Measurements from ENCODE around the gene ZSCAN9.

Gene ZSCAN9

DNA sequence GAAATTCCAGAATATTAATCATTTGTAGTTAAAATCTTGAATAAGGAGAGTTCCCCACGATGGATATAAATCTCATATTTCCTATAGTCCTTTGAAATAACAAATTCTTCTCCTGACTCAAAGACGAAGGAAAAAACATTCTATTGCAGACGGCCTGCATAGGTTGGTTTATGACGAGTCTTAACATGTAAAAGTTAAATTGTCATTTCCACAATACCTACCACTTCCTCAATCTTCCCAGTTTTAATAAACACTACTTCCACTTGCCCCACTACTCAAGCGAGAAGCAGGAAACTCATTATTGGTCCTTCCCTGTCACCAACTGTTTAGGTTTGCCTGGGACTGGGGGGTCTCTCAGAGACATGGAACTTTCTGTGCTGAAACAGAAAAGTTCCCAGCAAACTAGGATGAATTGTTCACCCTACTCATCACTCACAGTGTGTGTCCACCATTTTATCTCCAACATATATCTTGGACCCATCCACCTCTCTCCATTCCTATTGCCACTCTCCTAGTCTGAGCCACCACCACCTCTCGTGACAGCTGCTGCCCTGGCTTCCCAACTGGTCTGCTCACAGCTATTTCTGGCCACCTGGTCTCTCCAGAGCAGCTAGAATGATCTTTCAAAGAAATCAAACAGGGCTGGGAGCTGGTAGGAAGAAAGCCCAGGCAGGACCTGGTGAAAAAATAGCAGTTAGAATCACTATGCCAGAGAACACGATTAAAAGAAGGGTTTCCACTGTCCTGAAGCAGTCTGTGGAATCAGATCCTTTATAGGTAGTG lies 15.1 kb upstream of the ZSCAN9 start:
- Histone ChIP-seq H3K9ac (ENCODE audit: low read length) (no peak overlapping the region), H3K4me1 (ENCODE audit: control insufficient read depth, insufficient read depth, low read length) (peaks cover 22% of the 10 kb centered on the region), H3K27me3 (ENCODE audit: control insufficient read depth, insufficient read depth, low read length) (peaks cover 88% of the 10 kb centered on the region), H3K9me3 (ENCODE audit: control insufficient read depth, low read length) (no peaks in the 10 kb centered on the region), H3K4me3 (ENCODE audit: low read length) (no peak overlapping the region), H3K36me3 (ENCODE audit: control insufficient read depth, insufficient read depth, low read length) (no peaks in the 10 kb centered on the region)

DNA sequence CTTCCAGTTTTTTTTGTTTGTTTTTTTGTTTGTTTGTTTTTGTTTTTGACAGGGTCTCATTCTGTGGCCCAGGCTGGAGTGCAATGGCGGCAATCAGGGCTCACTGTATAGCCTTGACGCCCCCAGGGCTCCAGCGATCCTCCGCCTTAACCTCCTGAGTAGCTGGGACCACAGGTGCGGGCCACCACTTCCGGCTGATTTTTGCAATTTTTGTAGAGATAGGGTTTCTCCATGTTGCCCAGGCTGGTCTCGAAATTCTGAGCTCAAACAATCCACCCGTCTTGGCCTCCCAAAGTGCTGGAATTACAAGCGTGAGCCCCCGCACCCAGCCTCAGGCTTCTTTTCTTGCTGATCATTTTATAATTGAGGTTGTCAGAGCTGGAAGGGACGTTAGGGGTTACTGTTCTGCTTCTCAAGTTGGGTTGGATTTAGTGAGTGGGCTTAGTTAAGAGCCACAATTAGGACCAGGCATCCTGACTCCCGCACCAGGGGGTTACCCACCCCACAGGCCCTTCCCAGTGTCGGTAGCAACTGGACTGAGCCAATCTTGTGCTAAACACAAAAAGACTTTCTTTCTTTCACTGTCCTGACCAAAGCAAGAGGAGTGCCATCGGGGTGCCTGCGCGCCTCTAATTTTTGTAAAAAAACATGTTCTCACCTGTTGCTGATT lies 13.1 kb upstream of the ZSCAN9 start:
- H3K9me3 ChIP-seq (ENCODE audit: control insufficient read depth, low read length): no peaks in the 10 kb centered on the region
- peaks cover 20% of the 10 kb centered on the region for H3K4me1 ChIP-seq (ENCODE audit: control insufficient read depth, insufficient read depth, low read length)
- H3K36me3 ChIP-seq (ENCODE audit: control insufficient read depth, insufficient read depth, low read length): no peaks in the 10 kb centered on the region
- peaks cover 86% of the 10 kb centered on the region for H3K27me3 ChIP-seq (ENCODE audit: control insufficient read depth, insufficient read depth, low read length)
- H3K9ac ChIP-seq (ENCODE audit: low read length): no peak overlapping the region
- no peak overlapping the region for H3K4me3 ChIP-seq (ENCODE audit: low read length)

DNA sequence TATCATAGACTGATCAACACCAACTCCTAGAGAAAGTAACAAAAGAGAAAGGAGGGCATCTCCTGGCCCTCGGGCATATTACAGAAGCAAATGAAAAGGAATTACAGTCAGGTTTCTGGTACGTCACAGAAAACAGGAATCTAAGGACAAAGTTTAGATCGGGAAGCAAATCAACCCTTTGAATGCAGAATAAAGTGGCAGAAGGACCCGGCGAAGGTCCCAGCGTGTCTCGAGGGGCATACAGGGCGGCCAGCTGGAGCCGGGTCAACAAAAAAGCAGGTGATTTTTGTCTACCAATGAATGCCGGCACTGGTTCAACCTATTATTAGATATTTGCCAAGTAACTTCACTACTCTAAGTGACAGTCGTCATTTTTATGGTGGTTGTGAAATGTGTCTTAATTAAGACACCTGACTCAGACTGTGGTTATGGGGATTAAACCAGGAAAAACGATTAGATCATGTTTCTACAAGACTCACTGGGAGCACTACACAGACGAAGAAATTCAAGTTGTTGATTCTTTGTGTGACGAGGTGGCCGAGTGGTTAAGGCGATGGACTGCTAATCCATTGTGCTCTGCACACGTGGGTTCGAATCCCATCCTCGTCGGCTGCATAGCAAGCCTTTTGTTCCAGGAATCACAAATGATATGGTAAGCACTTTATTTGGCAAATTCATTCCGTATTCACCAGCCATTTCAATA lies 12.4 kb upstream of the ZSCAN9 start:
- peaks cover 79% of the 10 kb centered on the region for H3K27me3 ChIP-seq (ENCODE audit: control insufficient read depth, insufficient read depth, low read length)
- no peak overlapping the region for H3K9ac ChIP-seq (ENCODE audit: low read length)
- peaks cover 13% of the 10 kb centered on the region for H3K4me1 ChIP-seq (ENCODE audit: control insufficient read depth, insufficient read depth, low read length)
- no peaks in the 10 kb centered on the region for H3K9me3 ChIP-seq (ENCODE audit: control insufficient read depth, low read length)
- no peak overlapping the region for H3K4me3 ChIP-seq (ENCODE audit: low read length)
- H3K36me3 ChIP-seq (ENCODE audit: control insufficient read depth, insufficient read depth, low read length): no peaks in the 10 kb centered on the region

GRCh38 chr6:28213213-28213523 lies 11.9 kb upstream of the ZSCAN9 start:
- peaks cover 8% of the 10 kb centered on the region for H3K4me1 ChIP-seq (ENCODE audit: control insufficient read depth, insufficient read depth, low read length)
- no peak overlapping the region for H3K4me3 ChIP-seq (ENCODE audit: low read length)
- no peaks in the 10 kb centered on the region for H3K9me3 ChIP-seq (ENCODE audit: control insufficient read depth, low read length)
- H3K36me3 ChIP-seq (ENCODE audit: control insufficient read depth, insufficient read depth, low read length): no peaks in the 10 kb centered on the region
- H3K9ac ChIP-seq (ENCODE audit: low read length): no peak overlapping the region
- peaks cover 78% of the 10 kb centered on the region for H3K27me3 ChIP-seq (ENCODE audit: control insufficient read depth, insufficient read depth, low read length)

DNA sequence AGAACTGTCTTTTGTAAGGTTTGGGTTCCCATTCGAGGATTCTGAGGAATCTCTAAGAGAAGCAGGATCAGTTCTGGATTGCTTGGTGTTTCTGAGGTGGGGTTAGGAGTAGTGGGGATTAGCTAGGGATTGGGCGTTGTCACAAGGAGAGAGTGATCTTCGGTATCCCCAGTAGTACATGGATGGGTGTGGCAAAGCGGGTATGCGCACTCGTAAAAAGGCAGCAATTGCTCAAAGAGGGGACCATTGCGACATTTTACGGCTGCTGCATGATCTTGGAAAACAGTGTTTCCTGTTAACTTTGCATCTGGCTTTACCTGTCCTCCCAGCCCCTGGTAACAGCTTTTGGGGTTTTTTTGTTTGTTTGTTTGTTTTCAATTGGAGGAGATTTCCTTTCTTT lies 9.7 kb upstream of the ZSCAN9 start:
- Histone ChIP-seq H3K4me3 (ENCODE audit: low read length) (no peak overlapping the region), H3K9ac (ENCODE audit: low read length) (no peak overlapping the region), H3K27me3 (ENCODE audit: control insufficient read depth, insufficient read depth, low read length) (peaks cover 64% of the 10 kb centered on the region), H3K9me3 (ENCODE audit: control insufficient read depth, low read length) (no peaks in the 10 kb centered on the region), H3K36me3 (ENCODE audit: control insufficient read depth, insufficient read depth, low read length) (no peaks in the 10 kb centered on the region), H3K4me1 (ENCODE audit: control insufficient read depth, insufficient read depth, low read length) (peaks cover 12% of the 10 kb centered on the region)

- peaks cover 6% of the 10 kb centered on the region for H3K4me1 ChIP-seq (ENCODE audit: control insufficient read depth, insufficient read depth, low read length)
- peaks cover 57% of the 10 kb centered on the region for H3K27me3 ChIP-seq (ENCODE audit: control insufficient read depth, insufficient read depth, low read length)
- H3K36me3 ChIP-seq (ENCODE audit: control insufficient read depth, insufficient read depth, low read length): no peaks in the 10 kb centered on the region
- H3K9me3 ChIP-seq (ENCODE audit: control insufficient read depth, low read length): no peaks in the 10 kb centered on the region
- H3K4me3 ChIP-seq (ENCODE audit: low read length): no peak overlapping the region
- no peak overlapping the region for H3K9ac ChIP-seq (ENCODE audit: low read length)
Observed at GRCh38 chr6:28217890-28218289, 7.2 kb upstream of the ZSCAN9 start.

- peak overlapping the region; percentile 62 for H3K9ac ChIP-seq (ENCODE audit: low read length)
- H3K36me3 ChIP-seq (ENCODE audit: control insufficient read depth, insufficient read depth, low read length): no peaks in the 10 kb centered on the region
- H3K9me3 ChIP-seq (ENCODE audit: control insufficient read depth, low read length): no peaks in the 10 kb centered on the region
- H3K4me1 ChIP-seq (ENCODE audit: control insufficient read depth, insufficient read depth, low read length): peaks cover 5% of the 10 kb centered on the region
- H3K4me3 ChIP-seq (ENCODE audit: low read length): peak overlapping the region; percentile 81
- H3K27me3 ChIP-seq (ENCODE audit: control insufficient read depth, insufficient read depth, low read length): peaks cover 50% of the 10 kb centered on the region
Observed at GRCh38 chr6:28218312-28219248, 6.5 kb upstream of the ZSCAN9 start.

GRCh38 chr6:28220257-28221133 lies 4.6 kb upstream of the ZSCAN9 start:
- peaks cover 9% of the 10 kb centered on the region for H3K4me1 ChIP-seq (ENCODE audit: control insufficient read depth, insufficient read depth, low read length)
- H3K4me3 ChIP-seq (ENCODE audit: low read length): no peak overlapping the region
- H3K9me3 ChIP-seq (ENCODE audit: control insufficient read depth, low read length): no peaks in the 10 kb centered on the region
- H3K27me3 ChIP-seq (ENCODE audit: control insufficient read depth, insufficient read depth, low read length): peaks cover 37% of the 10 kb centered on the region
- H3K36me3 ChIP-seq (ENCODE audit: control insufficient read depth, insufficient read depth, low read length): no peaks in the 10 kb centered on the region
- no peak overlapping the region for H3K9ac ChIP-seq (ENCODE audit: low read length)

GRCh38 chr6:28224131-28225055 lies 682 bp upstream of the ZSCAN9 start:
- peaks cover 8% of the 10 kb centered on the region for H3K36me3 ChIP-seq (ENCODE audit: control insufficient read depth, insufficient read depth, low read length)

GRCh38 chr6:28226460-28226859 lies 1.4 kb downstream of the ZSCAN9 start:
- Histone ChIP-seq H3K4me3 (ENCODE audit: low read length) (no peak overlapping the region), H3K27me3 (ENCODE audit: control insufficient read depth, insufficient read depth, low read length) (peaks cover 5% of the 10 kb centered on the region), H3K9me3 (ENCODE audit: control insufficient read depth, low read length) (no peaks in the 10 kb centered on the region), H3K36me3 (ENCODE audit: control insufficient read depth, insufficient read depth, low read length) (peaks cover 9% of the 10 kb centered on the region), H3K4me1 (ENCODE audit: control insufficient read depth, insufficient read depth, low read length) (peaks cover 3% of the 10 kb centered on the region), H3K9ac (ENCODE audit: low read length) (no peak overlapping the region)

More at GRCh38 chr6:28224131-28225055, 682 bp upstream of the ZSCAN9 start:
- Histone ChIP-seq H3K27me3 (ENCODE audit: control insufficient read depth, insufficient read depth, low read length) (peaks cover 17% of the 10 kb centered on the region), H3K4me1 (ENCODE audit: control insufficient read depth, insufficient read depth, low read length) (peaks cover 5% of the 10 kb centered on the region), H3K9ac (ENCODE audit: low read length) (peak overlapping the region; percentile 68), H3K9me3 (ENCODE audit: control insufficient read depth, low read length) (no peaks in the 10 kb centered on the region), H3K4me3 (ENCODE audit: low read length) (peak overlapping the region; percentile 64)
